ENCODE results near the gene WDHD1. TPM values are rescaled to one million over a fixed set of nuclear protein-coding genes. Genes with fewer than 3 reads are reported as not detected.

Gene WDHD1
- total RNA-seq, 4 donors from 2014 or later, result 1.2 to 2.3 (median 1.9) TPM

DNA sequence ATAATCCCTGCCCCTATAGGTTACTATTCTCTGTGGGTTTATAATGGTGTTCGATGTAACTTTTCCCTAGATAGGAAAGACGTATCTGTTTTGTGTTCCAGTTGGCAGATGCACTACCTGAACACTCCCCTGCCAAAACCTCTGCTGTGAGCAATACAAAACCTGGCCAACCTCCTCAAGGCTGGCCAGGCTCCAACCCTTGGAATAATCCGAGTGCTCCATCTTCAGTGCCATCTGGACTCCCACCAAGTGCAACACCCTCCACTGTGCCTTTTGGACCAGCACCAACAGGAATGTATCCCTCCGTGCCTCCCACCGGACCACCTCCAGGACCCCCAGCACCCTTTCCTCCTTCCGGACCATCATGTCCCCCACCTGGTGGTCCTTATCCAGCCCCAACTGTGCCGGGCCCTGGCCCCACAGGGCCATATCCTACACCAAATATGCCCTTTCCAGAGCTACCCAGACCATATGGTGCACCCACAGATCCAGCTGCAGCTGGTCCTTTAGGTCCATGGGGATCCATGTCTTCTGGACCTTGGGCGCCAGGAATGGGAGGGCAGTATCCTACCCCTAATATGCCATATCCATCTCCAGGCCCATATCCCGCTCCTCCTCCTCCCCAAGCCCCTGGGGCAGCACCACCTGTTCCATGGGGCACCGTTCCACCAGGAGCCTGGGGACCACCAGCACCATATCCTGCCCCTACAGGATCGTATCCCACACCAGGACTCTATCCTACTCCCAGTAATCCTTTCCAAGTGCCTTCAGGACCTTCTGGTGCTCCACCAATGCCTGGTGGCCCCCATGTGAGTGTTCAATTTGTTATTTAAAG, 35.8 kb upstream of the WDHD1 start:
- Histone ChIP-seq H3K4me3 (replicated peaks in 1 of 3) (no peak overlapping the region), H3K4me1 (peaks cover 12 to 14% of the 10 kb centered on the region in 2 donors), H3K36me3 (peaks cover 14 to 16% of the 10 kb centered on the region in 2 donors), H3K27ac (peak overlapping the region in 1 of 3 donors; percentile 30), H3K9me3 (no peaks in the 10 kb centered on the region), H3K27me3 (no peaks in the 10 kb centered on the region)
- peak; percentile 59 to 70 for DNase-seq
- TF ChIP-seq CTCF (IDR thresholded peaks at IDR 0.05) (no peak), POLR2A (IDR thresholded peaks at IDR 0.05) (no peak)
- 65 to 70% methylated on average over 11 of the region's 11 CpGs for WGBS, 2 donors
- intact Hi-C loops (cut with DNase I), result no loop called here

DNA sequence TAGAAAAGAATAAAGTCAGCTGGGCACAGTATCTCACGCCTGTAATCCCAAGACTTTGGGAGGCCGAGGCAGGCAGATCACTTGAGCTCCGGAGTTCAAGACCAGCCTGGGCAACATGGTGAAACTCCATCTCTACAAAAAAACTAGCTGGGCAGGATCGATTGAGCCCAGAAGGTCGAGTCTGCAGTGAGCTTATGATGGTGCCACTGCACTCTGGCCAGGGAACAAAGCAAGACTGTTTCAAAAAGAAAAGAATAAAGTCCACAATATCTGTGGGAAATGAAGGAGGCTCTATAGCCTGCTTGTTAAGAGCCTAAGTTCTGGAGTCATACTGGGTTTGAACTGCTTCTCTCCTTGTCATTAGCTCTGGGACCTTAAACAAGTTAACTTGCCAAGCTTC, 32.4 kb upstream of the WDHD1 start:
- peaks cover 12 to 14% of the 10 kb centered on the region in 2 donors for H3K4me1 ChIP-seq

DNA sequence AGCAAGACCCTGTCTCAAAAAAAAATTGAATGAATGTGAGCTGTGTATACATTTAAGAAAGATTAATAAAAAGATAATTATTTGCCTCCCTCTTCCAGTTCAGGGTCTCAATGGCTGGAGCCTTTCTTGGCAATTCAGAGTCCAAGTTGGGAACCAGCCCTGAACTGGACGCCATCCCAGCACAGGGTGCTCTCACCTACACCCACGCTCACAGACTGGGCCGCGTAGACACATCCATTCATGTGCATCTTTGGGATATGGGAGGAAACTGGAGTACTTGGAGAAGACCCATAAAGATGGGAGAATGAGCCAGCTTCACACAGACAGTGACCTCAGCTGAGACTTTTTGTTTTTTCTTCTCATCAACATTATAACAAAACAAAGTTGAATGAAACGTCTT, 31.0 kb upstream of the WDHD1 start:
- 87 to 89% methylated on average over 5 of the region's 5 CpGs for WGBS, 2 donors
- intact Hi-C loops (cut with DNase I), result no loop called here

More for the DNA sequence above, 32.4 kb upstream of the WDHD1 start:
- 92 to 96% methylated on average over 5 of the region's 5 CpGs for WGBS, 2 donors
- intact Hi-C loops (cut with DNase I), result no loop called here
- H3K4me3 ChIP-seq (replicated peaks in 1 of 3), result no peak overlapping the region
- no peaks in the 10 kb centered on the region for H3K27me3 ChIP-seq
- DNase-seq, result no peak
- no peak overlapping the region for H3K27ac ChIP-seq
- TF ChIP-seq CTCF (IDR thresholded peaks at IDR 0.05), result no peak
- no peak for TF ChIP-seq POLR2A (IDR thresholded peaks at IDR 0.05)
- peaks cover 9 to 11% of the 10 kb centered on the region in 2 donors for H3K36me3 ChIP-seq
- H3K9me3 ChIP-seq, result no peaks in the 10 kb centered on the region

DNA sequence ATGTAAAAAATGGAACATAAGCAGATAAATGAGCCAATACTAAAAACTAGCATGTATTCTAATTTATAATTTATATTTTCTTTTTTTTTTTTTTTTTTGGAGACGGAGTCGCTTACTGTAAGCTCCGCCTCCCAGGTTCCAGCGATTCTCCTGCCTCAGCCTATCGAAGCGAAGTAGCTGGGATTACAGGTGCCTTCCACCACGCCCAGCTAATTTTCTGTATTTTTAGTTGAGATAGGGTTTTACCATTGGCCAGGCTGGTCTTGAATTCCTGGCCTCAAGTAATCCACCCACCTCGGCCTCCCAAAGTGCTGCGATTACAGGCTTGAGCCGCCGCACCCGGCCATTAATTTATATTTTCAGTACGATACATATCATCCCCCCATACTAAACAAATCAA, 27.2 kb upstream of the WDHD1 start:
- intact Hi-C loops (cut with DNase I), result no loop called here

More for the DNA sequence above, 31.0 kb upstream of the WDHD1 start:
- Histone ChIP-seq H3K36me3 (peaks cover 2 to 4% of the 10 kb centered on the region in 2 donors), H3K27ac (no peak overlapping the region), H3K4me3 (replicated peaks in 1 of 3) (no peak overlapping the region), H3K4me1 (peaks cover 20 to 21% of the 10 kb centered on the region in 2 donors), H3K9me3 (no peaks in the 10 kb centered on the region), H3K27me3 (no peaks in the 10 kb centered on the region)
- DNase-seq, result no peak
- TF ChIP-seq POLR2A (IDR thresholded peaks at IDR 0.05) (no peak), CTCF (IDR thresholded peaks at IDR 0.05) (no peak)

More for the DNA sequence above, 27.2 kb upstream of the WDHD1 start:
- WGBS, 2 donors, result 94 to 98% methylated on average over 13 of the region's 13 CpGs
- TF ChIP-seq CTCF (IDR thresholded peaks at IDR 0.05) (no peak), POLR2A (IDR thresholded peaks at IDR 0.05) (no peak)
- H3K4me1 ChIP-seq, result peaks cover 11 to 20% of the 10 kb centered on the region in 2 donors
- no peaks in the 10 kb centered on the region for H3K36me3 ChIP-seq
- no peaks in the 10 kb centered on the region for H3K27me3 ChIP-seq
- no peak overlapping the region for H3K4me3 ChIP-seq (replicated peaks in 1 of 3)
- DNase-seq, result no peak
- H3K9me3 ChIP-seq, result no peaks in the 10 kb centered on the region
- H3K27ac ChIP-seq, result no peak overlapping the region

Data from thyroid gland (tissue), 4 donors.